HuH-7 (cell line): ENCODE data around the gene GTF3C1.

ENCODE experiments used
- DNase-seq: peaks from one replicate; pipeline ENCODE4 v3.0.0; 2011; ENCODE audit warnings: low spot score

The GTF3C1 gene

DNA sequence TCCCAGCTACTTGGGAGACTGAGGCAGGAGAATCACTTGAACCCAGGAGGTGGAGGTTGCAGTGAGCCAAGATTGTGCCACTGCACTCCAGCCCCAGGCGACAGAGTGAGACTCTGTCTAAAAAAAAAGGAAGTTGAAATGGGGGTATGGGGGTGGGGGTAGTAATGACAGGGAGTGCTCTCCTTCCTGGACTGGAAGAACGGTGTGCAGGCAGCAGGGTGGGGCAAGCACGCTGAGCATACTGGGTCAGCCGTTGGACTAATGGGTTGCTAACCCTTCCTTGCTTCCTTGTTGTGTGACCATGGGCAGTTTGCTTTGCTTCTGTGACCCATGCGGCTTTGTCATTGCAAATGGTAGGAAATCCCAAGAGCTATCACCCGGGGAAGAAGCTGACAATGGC is 16.7 kb upstream of the GTF3C1 start:
- DNase-seq, result no peak

DNA sequence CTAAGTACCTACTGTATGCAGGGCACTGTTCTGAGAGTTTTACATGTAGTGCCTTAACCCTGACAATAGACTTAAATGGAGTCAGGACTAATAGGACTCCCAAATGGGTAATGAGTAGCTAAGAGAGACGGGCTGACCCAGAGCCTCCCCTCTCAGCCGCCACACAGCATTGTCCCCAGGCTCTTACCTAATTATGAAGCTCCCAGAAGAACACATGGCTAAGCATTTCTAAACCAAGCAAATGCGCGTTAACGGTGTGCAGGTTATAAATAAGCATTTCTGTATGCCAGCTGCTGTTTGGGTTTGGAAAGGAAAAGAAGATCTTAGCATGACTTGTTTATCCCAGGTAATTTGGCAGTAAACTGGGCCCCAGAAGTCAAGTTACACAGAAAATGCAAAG is 14.5 kb upstream of the GTF3C1 start:
- no peak for DNase-seq

DNA sequence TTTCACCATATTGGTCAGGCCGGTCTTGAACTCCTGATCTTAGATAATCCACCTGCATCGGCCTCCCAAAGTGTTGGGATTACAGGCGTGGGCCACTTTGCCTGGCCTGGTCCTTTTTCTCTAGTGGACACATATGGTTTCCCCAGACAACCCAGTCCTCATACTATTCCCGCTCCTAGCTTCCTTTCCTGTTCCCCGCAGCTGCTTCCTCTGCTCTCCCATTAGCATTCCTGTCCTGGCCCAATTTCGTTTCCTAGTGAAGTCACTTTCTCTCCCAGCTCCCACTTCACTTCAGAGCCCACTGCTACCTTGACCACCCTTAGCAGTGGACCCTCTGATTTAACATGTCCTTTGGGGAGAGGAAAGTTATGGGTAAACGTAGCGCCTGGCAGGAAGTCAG is 11.5 kb upstream of the GTF3C1 start:
- no peak for DNase-seq

DNA sequence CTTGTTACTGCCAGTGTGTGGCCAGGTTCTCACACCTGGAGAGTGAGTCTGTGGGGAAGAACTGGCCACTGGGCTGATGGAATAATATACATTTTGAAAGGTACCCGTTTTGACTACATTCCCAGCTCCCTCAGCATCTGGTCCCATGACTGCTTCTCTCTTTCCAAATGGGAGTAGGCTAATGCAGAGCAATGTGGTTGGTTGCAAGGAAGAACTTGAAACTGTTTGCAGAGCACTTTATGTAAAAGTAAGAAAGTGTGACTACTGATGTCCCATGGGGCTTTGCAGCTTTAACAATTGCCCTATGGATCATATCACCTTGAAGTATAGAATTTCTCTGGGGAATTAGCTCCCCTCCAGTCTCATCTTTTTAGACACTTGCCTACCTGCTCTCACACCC is 9.2 kb upstream of the GTF3C1 start:
- DNase-seq, result no peak

DNA sequence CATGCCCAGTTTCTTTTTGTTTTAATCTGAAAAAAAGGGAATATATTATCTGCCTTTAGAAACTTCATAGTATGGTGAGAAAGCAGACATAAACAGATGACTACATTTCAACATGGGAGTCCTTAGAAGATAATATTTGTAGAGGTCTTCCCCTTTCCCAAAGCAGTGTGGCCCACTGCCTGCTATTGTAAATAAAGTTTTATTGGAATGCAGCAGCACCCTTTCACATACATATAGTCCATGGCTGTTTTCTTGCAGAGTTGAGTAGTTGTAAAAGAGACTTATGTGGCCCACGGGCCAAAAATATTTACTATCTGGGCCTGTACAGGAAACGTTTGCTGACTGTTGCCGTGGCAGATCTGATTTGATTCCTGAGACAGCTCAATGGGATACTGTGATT is 8.7 kb upstream of the GTF3C1 start:
- DNase-seq, result no peak

DNA sequence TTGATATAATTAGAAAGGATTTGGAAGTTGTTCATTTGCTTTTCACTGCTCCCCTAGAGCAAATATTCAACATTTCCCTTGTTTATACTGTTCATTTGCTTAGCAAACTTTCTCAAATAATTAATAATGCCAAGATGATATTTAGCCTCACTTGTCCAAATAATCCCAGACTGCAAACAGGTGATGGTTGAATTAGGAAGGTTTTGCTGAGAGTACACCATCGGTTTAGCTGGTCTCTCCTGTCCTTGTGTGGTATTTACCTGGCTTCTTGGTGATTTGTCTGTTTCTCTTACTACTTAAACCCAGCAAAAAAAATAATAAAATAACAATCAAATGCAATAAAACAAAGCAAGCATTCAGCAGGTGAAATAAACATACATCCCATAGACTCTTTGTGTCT is 6.8 kb upstream of the GTF3C1 start:
- no peak for DNase-seq

DNA sequence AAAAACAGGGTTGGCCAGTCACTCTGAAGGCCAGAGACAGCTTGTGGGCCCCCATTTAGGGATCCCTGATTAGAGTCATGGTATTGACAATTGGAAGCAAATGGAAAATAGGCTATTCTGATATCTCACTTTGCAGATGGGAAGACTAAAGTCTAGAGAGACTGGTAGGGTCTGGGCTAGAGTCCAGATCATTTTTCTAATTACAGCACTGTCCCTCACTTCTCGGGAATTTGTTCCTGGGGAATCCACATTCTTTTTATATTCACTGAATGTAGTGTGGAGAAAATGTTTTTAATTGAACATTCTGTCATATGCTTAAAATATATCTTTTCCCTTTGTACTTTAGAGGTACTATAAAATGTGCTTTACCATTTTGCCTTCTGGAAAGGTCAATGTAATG is 1.3 kb upstream of the GTF3C1 start:
- DNase-seq, result no peak

DNA sequence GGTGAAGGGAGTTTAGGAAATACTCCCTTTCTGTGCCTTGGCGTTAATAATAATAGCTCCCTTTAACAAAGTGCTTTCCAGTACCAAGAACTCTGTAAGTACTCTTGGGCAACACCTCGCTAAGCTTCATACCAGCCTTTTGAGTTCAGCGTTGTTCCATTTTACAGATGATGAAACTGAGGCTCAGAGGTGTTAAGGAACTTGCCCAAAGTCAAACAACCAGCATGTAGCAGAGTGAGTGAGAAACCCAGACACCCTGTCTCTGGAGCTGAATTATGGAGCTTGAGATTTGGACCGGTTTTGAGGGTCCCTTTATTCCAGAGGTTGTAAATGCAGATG is 838 bp upstream of the GTF3C1 start:
- DNase-seq, result no peak

DNA sequence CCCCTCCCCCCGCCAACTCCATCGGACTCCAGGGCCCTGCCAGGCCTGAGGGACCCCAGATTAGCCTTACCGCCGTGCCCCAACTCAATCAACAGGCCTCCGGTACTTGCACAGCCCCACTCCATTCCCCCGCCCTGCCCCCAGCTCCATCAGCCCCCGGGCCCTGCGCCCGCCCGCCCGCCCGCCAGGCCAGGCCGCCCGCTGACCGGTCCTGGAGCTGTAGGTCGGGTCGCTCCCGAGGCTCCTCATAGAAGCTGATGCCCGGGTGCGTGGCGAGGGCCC is 308 bp downstream of the GTF3C1 start:
- DNase-seq, result no peak

DNA sequence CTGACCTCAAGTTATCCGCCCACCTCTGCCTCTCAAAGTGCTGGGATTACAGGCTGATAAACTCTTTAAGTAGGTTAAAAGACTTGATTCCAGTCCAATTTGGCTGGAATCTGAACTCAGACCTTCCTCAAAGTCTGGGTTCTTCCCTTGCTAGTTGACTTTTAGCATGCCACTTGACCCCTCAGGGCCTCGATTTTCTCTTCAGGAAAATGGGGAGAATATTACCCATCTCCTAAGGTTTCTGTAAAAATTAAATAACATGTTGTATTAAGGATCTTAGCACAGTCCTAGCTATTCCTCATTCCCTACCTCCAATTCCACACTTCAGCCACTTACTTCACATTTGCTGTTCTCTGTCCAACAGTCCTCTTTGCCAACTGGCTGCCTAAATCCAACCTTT is 1.9 kb downstream of the GTF3C1 start:
- DNase-seq, result no peak

DNA sequence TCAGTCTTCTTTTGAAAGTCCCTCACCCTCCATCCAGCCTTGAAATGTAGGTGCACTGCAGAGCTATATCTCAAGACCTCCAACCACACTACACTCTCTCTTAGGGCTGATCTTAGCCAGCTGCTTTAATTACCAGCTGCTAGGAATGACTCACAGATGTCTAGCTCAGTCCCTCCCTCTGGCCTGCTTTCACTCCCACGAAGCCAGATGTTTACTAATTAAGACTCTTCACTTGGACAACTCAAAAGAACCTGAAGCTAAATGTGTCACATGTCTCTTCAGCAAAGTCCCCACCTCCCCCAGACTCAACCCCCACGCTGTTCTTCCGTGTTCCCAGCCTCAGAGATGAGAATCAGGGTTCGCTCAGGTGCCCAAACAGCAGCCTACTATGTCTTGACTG is 2.6 kb downstream of the GTF3C1 start:
- DNase-seq, result no peak

DNA sequence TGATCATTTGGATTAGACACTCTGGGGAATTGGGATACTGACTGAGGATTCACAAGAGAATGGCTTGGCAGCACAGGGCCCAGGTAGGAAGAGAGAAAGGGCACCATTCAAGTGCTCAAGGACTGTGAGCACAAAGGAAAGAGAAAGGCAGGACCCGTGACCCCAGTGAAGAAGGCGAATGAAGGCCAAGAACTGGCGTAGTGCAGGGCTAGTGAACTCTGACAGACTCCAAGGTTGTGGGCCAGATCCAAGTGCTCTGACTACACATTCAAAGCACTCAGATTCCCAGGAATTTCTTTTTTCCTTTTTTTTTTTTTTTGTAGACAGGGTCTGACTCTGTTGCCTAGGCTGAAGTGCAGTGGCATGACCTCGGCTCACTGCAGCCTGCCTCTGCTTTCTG is 5.0 kb downstream of the GTF3C1 start:
- DNase-seq, result no peak

DNA sequence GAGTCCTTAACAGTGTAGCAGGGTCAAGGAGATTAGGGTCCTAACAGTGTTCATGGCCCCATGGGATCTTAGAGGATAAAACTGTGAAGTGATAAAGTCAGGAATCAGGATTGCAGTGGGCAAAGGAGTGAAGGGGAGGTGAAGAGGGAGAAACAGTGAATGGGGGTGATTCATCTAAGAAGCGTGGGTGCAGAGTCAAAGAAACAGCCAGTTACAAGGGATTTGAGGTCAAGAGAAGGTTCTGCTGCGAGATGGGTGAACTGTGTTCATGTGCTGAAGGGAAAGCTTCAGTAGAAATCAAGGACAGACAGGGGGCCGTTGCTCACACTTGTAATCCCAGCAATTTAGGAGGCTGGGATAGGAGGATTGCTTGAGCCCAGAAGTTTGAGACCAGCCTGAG is 5.9 kb downstream of the GTF3C1 start:
- no peak for DNase-seq

DNA sequence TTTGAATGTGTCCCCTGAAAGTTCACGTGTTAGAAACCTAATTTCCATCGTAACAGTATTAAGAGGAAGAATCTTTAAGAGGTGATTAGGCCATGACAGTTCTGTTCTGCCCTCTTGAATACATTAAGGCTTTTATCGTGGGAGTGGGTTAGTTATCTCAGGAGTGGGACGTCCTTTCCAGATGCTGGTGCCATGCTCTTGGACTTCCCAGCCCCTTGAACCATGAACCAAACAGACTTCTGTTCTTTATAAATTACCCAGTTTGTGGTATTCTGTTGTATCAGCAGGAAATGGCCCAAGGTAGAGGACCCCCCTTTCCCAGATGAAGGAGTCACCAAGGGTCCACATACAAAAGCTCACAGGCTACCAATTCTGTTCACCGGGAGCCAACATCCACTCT is 10.1 kb downstream of the GTF3C1 start:
- no peak for DNase-seq

DNA sequence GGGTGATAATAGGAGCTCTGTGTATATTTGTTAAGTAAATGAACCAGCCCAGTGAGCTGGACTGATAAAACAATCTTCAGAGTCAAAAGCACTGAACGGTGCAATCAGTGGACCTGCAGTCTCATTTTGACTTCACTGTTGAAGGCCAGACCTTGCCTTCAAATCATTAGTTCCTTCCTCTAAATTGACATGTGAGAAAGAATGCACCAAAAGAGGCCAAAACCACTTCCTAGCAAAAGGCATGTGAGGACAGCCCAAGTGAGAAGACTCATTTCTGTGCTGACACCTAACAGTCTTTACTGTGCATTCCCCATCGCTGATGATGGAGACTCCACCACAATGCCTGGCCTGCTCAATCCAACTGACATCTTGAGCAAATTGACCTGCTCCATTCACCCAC is 10.6 kb downstream of the GTF3C1 start:
- DNase-seq, result no peak

DNA sequence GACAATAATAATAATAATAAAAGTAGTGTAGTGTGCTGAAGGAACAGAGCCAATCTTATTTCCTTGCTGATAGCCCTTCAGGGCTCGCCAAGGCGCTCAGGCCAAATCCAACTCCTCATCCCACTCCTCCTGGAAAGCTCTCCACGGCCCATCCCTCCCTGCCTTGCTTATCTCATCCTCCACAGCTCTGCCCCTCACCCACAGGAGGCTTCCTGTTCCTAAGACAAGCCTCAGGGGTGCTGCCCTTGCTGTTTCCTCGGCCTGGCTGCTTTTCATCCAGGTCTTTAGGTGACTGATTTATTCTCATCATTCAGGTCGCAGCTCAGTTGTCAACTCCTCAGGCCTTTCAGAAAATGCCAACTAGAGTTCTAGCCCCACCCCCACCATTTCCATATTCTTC is 11.2 kb downstream of the GTF3C1 start:
- no peak for DNase-seq

DNA sequence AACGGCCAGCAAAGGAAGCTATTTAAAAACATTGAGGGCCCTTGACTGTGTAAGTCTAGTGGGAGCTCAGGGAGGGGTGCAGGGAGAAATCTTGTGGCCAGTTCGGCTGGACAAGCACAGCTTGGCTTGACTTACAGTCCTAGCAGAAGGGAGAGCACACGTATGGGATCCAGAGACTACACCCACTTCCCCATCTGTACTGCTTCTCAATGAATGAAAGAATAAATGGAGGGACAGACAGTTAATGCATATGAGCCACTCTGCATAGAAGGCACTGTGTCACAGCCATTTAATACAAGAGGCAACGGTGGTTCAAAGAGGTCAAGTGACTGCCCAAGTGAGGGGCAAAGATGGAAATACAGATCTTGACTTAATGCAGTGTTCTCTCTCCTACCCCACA is 15.5 kb downstream of the GTF3C1 start:
- DNase-seq, result no peak

DNA sequence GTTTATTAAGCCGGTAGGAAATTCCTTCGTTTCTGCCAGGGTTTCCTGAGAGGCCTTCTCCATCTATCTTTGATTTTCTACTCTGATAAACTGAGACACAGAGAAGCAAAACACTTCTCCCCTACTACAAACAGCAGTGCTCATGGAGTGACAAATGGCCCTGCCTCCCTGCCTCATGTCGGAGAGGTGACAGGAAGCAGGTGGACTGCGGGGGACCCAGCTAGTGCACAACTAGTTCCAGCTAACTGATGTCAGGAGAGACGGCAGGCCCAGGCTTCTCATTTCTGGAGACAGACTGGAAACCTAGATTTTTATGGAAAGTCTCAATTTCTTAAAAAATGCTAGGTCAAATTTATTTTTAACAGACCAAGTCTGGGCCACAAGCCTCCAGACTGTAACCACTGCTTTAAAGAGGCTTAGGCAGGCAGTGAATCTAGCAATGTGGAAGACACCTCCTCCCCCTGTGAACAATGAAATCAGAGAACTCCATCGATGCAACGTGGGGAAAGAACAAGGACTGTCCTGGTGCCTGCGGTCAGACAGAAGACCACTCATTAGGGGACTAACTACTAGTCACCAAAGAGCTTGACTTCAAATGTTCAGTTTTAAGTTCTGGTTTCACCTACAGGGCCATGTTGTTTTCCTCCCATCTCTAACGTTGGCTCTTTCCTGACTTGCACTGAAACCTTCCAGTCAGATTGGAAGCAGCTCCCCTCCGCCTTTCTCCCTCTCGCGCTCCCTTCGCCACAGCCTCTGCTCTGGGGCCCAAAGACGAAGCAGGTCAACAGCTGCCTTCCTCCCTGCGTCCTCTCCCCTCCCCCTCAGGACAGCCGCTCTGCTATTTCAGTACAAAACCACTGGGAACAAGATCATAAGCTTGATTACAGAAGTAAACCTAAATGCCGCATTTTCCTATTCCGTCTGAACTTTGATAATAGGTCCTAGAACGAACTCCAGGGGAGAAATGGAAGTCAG is 17.6 kb downstream of the GTF3C1 start:
- no peak for DNase-seq

DNA sequence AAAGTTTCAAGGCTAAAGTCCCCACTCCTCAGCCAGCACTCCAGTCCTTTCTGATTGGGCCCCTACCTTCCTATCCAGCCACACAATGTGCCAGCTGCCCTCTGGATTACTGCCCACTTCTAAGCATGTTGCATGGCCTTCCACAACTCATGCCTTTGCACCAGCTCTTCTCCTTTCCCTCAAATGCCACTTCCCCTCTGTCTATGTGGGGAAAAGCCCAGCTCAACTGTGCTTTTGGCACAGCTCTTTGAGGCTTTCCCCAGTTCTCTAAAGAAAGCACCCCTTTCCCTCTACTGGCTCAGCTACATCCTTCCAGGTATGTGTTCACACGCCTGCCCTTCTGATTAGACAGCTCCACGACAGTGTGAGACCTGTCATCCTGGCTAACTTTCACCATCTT is 18.5 kb downstream of the GTF3C1 start:
- DNase-seq, result no peak

DNA sequence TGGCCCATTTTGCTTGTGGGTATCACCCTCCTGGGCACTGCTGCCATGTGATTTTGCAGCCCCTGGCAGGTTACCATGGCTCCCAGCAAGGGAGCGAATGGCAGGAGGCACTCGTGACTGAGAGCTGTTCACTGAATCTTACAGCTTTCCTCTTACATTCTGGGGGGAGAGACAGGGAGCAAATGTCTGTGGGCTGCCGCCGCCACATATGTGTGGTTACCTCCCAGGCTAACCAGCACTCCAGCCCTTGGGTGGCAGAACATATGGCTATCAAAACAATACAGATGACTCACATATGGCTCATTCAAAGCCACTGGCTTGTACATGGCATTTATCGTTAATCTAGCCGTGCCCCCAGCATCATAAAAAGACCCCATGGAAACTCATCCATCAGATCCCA is 19.8 kb downstream of the GTF3C1 start:
- no peak for DNase-seq

DNA sequence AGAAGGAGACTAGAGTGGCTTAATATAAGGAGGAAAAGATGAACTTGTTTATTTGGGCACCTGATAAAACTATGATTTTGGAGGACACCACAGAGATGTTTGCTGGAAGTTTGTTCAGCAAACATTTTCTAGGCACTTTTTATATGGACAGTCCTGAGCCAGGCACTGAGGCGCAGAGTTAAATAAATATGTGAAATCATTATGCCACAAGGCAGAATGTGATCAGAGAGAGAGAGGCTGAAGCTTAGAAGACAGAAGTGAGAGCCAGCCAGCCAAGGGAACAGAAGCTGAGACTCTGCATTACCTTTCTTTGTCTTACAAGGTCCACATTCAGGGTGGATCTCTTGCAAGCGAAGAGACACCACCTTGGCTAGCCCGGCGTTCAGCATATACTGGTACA is 21.4 kb downstream of the GTF3C1 start:
- no peak for DNase-seq

DNA sequence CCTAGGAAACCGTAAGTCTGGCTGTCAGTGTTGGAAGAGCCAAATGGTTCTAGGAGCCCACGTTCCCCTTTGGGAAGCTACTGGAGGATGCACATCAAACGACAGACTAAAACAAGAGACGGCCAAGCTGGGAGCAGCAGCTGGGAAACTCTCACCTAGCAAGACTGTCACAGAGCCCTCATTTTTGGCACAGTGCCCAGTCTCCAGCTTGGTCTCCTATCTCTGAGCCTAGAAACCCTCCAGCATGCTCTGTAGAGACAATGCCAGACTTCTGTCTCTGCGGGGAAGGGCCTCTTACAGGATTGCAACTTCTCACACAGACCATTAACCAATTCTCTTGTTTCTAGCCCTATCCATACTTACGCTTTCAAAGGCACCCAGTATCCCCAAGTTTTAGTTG is 23.5 kb downstream of the GTF3C1 start:
- DNase-seq, result no peak

DNA sequence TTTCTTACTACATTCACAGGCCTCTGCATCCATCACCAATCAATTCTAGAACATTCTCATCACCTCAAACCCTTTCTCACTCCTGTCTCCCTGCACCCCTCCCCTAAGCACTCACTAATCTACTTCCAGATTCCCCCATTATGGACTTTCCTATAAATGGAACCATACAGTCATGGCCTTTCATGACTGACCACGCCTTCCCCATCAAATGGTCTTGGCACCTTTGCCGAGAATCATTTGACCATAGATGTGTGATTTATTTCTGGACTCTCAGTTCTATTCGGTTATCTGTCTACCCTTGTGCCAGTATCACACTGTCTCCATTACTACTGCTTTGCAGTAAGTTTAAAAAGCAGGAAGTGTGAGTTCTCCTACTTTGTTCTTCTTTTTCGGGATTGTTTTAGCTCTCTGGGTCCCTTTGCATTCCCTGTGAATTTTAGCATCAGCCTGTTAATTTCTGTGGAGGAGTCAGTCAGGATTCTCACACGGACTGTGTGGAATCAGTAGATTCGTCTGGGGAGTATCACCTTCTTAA is 27.5 kb downstream of the GTF3C1 start:
- no peak for DNase-seq

DNA sequence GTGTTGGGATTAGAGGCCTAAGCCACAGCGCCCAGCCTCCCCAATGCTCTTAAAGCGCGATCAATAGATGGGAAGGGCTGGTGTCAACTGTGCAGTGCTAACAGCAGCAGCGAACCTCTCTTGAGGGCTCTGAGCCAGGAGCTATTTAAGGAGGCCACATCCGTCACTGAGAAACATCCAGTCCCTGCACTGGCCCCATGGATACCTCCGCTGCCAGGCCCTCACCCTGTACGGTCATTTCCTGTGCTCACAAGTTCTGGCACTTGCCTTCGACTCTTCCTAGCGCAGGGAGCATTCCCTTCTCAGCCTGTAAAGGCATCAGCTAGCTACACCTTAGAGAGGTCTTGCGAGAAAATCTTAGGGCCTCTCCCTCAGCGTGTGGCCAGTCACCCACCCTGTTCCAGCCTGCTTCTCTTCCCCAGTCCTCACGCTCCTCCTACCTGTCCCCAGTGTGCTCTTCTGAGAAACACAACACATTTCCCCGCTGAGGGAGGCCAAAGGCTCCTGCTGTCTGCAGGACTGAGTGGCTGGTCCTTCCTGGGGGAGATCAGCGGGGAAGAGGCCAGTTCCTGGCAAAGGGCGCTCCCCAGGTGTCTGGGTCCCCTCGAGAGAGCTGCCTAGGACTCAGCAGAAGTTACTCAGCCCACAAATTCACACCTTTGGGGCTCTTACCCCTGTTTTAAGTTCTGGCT is 28.6 kb downstream of the GTF3C1 start:
- DNase-seq, result no peak
